GM10266 (cell line): ENCODE measurements around the gene HMGCS2.

Experiments used
- DNase-seq: peaks from one replicate; pipeline ENCODE4 v3.0.0; 2012; ENCODE audit errors: extremely low spot score
- CTCF ChIP-seq: IDR thresholded peaks from 2 replicates; pipeline ENCODE4 v1.5.1; 2012; ENCODE audit warnings: mild to moderate bottlenecking, low read depth; ENCODE audit not compliant: control insufficient read depth, insufficient read depth; ENCODE audit errors: missing control alignments

The HMGCS2 gene

GRCh38 chr1:119737040-119737682 lies 31.5 kb downstream of the HMGCS2 start:
- no peak for TF ChIP-seq CTCF
- no peak for DNase-seq

GRCh38 chr1:119736649-119737039 lies 32.1 kb downstream of the HMGCS2 start:
- DNase-seq, result no peak
- no peak for TF ChIP-seq CTCF

GRCh38 chr1:119735217-119735616 lies 33.5 kb downstream of the HMGCS2 start:
- DNase-seq, result no peak
- no peak for TF ChIP-seq CTCF

GRCh38 chr1:119733754-119734153 lies 35.0 kb downstream of the HMGCS2 start:
- TF ChIP-seq CTCF, result no peak
- no peak for DNase-seq

GRCh38 chr1:119732465-119733168 lies 36.1 kb downstream of the HMGCS2 start:
- DNase-seq, result no peak
- TF ChIP-seq CTCF, result no peak

- no peak for DNase-seq
- no peak for TF ChIP-seq CTCF
These were observed 36.8 kb downstream of the HMGCS2 start for GRCh38 chr1:119731741-119732430.

GRCh38 chr1:119731060-119731459 lies 37.6 kb downstream of the HMGCS2 start:
- DNase-seq, result no peak
- no peak for TF ChIP-seq CTCF
